K562 (cell line): ENCODE data around the gene ARHGAP28.

Experiments
- DNMT1 ChIP-seq: fragments of 450-650 bp; IDR thresholded peaks from 2 replicates; pipeline ENCODE4 v1.6.1; 2016; ENCODE audit warnings: antibody characterized with exemption, mild to moderate bottlenecking
- FOXJ2 ChIP-seq: fragments of 200-800 bp; sonication (Bioruptor generic); IDR thresholded peaks from 2 replicates; pipeline ENCODE4 v1.6.1; 2016; ENCODE audit warnings: missing genetic modification characterization, missing compliant biosample characterization
- GABPA ChIP-seq: fragments of 200-800 bp; sonication (Bioruptor generic); conservative IDR thresholded peaks from 2 replicates; pipeline ENCODE4 v1.6.1; 2016; ENCODE audit warnings: low read depth, missing genetic modification characterization, missing compliant biosample characterization
- KDM1A ChIP-seq, 2 experiments: fragments of 450-650 bp; IDR thresholded peaks; 2 replicates each; pipeline ENCODE4 v1.6.1; 2016; ENCODE audit warnings: mild to moderate bottlenecking in 2 of 2
- RBM17 ChIP-seq: fragments of 200-400 bp; formaldehyde crosslinking; IDR thresholded peaks from 2 replicates; pipeline ENCODE4 v1.6.1; 2017; ENCODE audit warnings: low read depth, mild to moderate bottlenecking, low read length, borderline replicate concordance
- RFX1 ChIP-seq: fragments of 450-650 bp; IDR thresholded peaks from 2 replicates; pipeline ENCODE4 v1.6.1; 2016; ENCODE audit warnings: mild to moderate bottlenecking, moderate library complexity
- SP1 ChIP-seq: sonication (generic); formaldehyde crosslinking; IDR thresholded peaks from 2 replicates; pipeline ENCODE4 v1.8.1; 2022; ENCODE audit warnings: mild to moderate bottlenecking, missing genetic modification reagents
- TF ChIP-seq, protein P1 (sequence below): sonication (generic); formaldehyde crosslinking; IDR thresholded peaks from 2 replicates; pipeline ENCODE4 v1.8.1; 2022; ENCODE audit warnings: missing genetic modification reagents
- TF ChIP-seq, protein P2 (sequence below), 2 experiments: fragments of 450-650 bp in 1 of 2; IDR thresholded peaks; 2 replicates each; pipeline ENCODE4 v1.6.1; 2011 to 2017; ENCODE audit warnings: low read depth in 2 of 2, antibody characterized with exemption in 1 of 2, borderline replicate concordance in 1 of 2, low read length in 1 of 2, mild to moderate bottlenecking in 1 of 2, mixed read lengths in 1 of 2; ENCODE audit not compliant: control insufficient read depth in 1 of 2

DNA sequence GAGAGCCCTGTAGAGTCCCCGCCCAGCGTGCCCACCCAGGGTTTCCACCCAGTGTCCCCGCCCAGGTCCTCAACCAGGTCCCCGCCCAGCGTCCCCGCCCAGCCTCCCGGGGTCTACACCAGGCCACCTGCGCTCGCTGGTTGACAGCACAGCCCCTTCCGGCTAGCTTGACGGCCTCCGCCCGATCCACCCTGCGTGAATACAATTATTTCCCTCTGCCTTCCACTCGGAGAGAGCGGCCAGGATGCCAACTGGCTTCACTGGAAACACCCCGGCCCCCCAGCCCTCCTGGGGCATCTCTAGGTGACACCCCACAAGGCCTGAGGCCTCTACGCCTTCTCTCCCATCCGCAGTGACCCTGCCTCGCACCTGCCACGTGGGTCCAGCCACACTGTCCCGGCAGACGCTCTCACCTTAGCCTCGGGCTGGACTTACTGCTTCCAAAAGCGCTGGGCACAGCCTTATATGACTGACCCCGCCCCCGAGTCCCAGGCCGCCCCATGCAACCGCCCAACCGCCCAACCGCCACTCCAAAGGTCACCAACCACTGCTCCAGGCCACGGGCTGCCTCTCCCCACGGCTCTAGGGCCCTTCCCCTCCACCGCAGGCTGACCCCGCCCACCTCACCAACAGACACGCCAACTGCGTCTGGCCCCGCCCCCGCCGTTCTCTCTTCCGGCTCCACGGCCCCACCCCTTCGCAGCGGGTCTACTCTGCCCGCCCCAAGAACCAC lies 200.0 kb downstream of the ARHGAP28 start:
- no peak for TF ChIP-seq DNMT1
- TF ChIP-seq, protein P1, sequence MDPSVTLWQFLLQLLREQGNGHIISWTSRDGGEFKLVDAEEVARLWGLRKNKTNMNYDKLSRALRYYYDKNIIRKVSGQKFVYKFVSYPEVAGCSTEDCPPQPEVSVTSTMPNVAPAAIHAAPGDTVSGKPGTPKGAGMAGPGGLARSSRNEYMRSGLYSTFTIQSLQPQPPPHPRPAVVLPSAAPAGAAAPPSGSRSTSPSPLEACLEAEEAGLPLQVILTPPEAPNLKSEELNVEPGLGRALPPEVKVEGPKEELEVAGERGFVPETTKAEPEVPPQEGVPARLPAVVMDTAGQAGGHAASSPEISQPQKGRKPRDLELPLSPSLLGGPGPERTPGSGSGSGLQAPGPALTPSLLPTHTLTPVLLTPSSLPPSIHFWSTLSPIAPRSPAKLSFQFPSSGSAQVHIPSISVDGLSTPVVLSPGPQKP (CRISPR knock-in tag), result no peak
- no peak for TF ChIP-seq SP1
- no peak for TF ChIP-seq RBM17
- TF ChIP-seq KDM1A (IDR thresholded peaks at IDR 0.05), result no peak
- TF ChIP-seq FOXJ2 (tag), result no peak
- peak; percentile 61 for TF ChIP-seq GABPA
- no peak for TF ChIP-seq RFX1
- TF ChIP-seq, protein P2, sequence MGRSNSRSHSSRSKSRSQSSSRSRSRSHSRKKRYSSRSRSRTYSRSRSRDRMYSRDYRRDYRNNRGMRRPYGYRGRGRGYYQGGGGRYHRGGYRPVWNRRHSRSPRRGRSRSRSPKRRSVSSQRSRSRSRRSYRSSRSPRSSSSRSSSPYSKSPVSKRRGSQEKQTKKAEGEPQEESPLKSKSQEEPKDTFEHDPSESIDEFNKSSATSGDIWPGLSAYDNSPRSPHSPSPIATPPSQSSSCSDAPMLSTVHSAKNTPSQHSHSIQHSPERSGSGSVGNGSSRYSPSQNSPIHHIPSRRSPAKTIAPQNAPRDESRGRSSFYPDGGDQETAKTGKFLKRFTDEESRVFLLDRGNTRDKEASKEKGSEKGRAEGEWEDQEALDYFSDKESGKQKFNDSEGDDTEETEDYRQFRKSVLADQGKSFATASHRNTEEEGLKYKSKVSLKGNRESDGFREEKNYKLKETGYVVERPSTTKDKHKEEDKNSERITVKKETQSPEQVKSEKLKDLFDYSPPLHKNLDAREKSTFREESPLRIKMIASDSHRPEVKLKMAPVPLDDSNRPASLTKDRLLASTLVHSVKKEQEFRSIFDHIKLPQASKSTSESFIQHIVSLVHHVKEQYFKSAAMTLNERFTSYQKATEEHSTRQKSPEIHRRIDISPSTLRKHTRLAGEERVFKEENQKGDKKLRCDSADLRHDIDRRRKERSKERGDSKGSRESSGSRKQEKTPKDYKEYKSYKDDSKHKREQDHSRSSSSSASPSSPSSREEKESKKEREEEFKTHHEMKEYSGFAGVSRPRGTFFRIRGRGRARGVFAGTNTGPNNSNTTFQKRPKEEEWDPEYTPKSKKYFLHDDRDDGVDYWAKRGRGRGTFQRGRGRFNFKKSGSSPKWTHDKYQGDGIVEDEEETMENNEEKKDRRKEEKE (IDR thresholded peaks at IDR 0.05; ENCODE audit: borderline replicate concordance in 1 of 2, control insufficient read depth in 1 of 2, low read depth in 2 of 2, low read length in 1 of 2), result no peak
